IPS-NIHi7 (cell line): ENCODE results near the gene ZNF697.
"Not testable (repeated sequence)": the region's sequence is repeated elsewhere in the genome, so short reads cannot be mapped to it uniquely, and the experiment has no call there.

Source experiments
- DNase-seq: peaks from one replicate; pipeline ENCODE4 v3.0.0; 2012; ENCODE audit warnings: mixed read lengths; ENCODE audit errors: extremely low spot score

ZNF697 gene

GRCh38 chr1:119631433-119632102 lies 16.5 kb downstream of the ZNF697 start:
- peak; percentile 57 for DNase-seq

DNA sequence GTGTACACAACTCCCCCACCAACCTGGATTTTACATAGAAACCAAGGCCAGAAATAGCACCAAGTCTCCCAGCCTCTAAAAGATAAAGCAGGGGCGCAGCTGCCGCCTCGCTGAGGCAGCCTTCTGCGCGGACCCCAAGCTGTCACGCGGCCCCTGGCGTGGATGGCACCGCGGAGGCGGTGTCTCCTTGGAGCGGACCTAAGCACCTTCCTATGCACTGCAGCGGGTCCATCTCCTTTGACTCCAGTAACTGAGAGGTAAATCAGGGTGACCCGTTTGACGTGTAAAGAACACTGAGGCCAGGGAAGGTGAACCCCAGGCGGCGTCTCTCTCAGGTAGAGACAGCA lies 17.0 kb downstream of the ZNF697 start:
- DNase-seq = no peak

DNA sequence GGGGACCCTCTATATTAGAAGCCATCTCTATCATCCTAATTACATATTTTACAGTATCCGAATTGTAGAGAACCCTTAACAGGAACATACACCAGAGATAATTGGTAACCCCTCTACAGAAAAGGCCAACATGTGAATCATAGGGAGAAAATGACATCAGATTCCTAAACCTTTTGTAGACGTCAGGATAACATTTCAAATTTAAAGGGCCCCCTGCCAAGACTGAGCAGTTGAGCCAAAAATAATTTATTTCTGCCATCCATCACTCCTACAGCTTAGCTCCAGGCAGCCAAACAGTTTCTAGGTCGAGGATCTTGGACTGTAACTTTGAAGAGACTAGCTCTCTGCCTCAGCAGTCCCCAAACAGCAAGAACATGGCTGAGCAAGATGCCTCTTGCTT lies 21.2 kb downstream of the ZNF697 start:
- DNase-seq = no peak

DNA sequence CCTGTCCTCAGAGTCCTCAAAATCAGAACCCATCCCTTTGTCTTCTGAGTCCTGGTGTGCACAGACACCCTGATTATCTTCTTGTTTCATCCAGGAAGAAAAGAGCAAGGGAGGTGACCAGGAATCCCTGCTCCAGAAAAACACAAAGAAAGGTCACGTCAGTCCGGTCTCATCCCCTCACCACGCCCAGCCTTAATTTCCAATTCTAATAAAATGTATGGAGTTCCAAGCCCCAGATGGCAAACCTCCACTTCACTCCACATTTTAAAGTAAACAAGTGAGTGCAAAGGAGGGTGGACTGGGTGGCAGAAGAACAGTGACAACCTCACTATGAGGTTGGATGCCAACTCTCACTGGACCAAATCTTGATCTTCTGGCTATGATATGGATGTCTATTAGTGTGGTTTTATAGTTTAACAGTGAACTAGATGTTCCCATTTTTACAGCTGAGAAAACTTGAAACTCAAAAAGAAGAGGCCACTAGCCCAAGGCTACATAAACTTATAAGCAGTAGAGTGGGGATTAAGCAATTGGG lies 22.0 kb downstream of the ZNF697 start:
- DNase-seq = no peak

DNA sequence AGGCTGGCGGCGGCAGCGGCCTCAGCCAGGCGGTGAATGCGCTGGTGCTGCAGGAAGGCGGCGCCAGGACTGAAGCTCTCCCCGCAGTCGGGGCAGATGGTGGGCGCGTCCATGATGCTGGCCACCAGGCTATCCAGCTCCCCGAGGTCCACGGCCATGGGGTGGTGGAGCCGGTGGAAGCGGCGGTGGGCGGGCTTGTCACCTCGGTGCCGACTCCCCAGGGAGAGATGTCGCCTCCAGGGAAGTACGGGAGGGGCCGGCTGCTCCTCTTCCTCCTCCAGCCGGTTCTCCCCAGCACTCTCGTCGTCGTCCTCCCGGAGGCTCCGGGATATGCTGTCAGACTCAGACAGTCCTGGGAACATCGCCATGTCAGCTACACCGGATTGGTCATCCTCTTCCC lies 24.4 kb downstream of the ZNF697 start:
- DNase-seq = no peak

DNA sequence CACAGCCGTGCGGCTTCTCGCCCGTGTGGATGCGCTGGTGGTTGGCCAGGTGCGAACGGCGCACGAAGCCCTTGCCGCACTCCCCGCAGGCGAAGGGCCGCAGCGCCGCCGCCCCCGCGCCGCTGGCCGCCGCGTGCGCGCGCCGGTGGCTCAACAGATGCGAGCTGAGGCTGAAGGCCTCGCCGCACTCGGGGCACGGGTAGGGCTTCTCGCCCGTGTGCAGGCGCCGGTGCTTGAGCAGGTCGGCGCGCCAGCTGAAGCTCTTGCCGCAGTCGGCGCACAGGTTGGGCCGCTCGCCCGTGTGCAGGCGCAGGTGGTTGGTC lies 24.9 kb downstream of the ZNF697 start:
- no peak for DNase-seq

- no peak for DNase-seq
These were observed 25.5 kb downstream of the ZNF697 start for GRCh38 chr1:119622311-119623192.

DNA sequence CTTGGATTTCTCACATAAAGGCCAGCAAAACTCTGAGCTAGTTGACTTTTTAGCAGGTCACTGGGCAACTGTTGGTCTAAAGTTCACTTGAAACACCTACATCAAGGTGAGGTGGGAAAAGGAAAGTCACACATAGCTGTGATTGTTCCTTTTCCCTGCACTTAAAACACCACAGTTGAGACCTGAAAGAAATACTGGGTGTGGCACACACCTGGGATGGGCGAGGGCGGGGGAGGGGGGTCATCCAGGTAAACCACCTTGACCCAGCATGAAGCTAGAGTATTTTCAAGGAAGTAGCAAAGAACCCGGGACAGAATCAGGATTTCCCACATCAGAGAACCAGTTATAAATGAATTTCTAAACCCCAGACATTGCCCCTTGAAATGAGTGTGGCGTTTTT lies 26.4 kb downstream of the ZNF697 start:
- DNase-seq = no peak

GRCh38 chr1:119617751-119618691 lies 30.0 kb downstream of the ZNF697 start:
- no peak for DNase-seq

- not testable (repeated sequence) for DNase-seq
These were observed 31.3 kb downstream of the ZNF697 start for GRCh38 chr1:119616748-119617147.

GRCh38 chr1:119615100-119615499 lies 33.0 kb downstream of the ZNF697 start:
- not testable (repeated sequence) for DNase-seq

GRCh38 chr1:119613769-119614720 lies 34.0 kb downstream of the ZNF697 start:
- DNase-seq = peak; percentile 76

DNA sequence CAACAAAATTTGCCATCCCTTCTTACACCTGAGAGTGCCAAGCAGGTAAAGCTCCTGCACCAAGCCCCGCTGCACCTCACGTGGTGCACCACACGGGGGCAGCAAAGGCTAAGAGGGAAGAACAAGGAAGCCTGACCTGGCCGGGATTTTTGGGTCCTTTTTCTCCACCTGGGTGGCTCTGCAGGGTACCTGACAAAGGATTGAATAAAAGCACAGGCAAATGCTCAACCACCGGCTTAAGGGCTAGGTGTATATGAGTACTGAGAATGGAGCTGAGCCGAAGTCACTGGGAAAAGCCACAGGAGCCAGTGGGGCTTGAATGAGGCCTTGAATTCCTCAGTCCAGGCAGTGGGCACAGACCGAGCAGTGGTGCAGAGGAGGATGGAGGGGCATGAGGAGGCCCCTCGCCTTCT lies 36.4 kb downstream of the ZNF697 start:
- peak; percentile 76 for DNase-seq

DNA sequence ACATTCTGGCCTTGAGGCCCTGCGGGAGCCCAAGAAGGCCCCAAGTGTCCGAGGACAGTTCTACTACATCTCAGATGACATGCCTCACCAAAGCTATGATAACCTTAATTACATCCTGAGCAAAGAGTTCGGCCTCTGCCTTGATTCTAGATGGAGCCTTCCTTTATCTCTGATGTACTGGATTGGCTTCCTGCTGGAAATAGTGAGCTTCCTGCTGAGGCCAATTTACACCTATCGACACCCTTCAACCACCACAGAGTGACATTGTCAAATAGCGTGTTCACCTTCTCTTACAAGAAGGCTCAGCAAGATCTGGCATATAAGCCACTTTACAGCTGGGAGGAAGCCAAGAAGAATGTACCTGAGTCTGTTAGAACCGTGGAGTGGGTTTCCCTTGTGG lies 39.2 kb downstream of the ZNF697 start:
- DNase-seq = not testable (repeated sequence)

DNA sequence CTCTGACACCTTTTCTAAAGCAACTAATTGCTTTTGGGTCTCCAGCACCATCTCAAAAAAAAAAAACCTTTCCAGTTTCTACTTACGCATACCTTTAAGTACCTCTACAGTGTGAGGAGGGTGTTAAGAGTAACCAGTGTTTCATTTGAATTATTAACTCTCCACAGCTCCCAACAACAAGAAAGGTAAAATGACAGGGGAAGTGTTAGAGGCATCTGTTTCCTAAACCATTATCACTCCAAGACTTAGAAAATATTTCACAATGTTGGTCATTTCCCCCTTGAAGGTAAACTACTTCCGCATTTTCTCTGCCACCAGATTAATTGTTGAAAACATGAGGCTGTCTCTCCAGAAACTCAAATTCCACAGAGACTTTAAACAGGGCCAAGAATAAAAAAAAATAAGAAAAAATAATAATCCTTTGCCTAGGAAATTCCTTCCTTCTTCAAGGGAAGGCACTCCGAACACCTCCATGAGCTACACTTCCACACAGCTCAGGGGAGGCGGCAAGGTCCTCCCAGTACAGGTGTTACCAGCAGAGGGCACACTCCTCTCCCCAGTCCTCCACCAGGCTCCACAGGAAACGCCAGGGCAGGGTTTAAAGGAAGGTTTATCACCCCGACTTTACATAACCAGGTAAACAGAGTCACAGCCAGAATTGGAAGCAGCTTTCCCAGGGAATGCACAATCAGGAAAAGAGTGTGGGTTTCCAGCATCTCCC lies 40.8 kb downstream of the ZNF697 start:
- not testable (repeated sequence) for DNase-seq

- DNase-seq = no peak
These were observed 41.7 kb downstream of the ZNF697 start for GRCh38 chr1:119606394-119606793.

DNA sequence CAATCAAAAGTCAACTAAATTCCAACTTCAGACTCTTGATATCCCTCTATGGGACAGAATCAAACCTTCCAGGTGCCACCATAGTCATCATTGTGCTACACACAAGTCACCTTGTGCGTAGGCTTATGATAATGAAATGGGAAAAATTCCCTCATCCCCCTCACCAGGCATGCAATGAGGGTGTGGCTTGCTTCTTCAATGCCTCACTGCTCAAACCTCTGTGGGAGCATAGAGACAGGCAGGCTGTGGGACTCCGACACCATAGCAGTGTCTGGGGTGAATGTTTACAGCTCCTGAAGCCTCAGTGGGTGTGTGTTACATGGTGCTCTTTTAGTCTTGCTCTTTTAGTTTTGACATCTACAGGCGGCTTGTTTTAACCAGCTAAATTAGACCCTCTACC lies 42.4 kb downstream of the ZNF697 start:
- DNase-seq = no peak

DNA sequence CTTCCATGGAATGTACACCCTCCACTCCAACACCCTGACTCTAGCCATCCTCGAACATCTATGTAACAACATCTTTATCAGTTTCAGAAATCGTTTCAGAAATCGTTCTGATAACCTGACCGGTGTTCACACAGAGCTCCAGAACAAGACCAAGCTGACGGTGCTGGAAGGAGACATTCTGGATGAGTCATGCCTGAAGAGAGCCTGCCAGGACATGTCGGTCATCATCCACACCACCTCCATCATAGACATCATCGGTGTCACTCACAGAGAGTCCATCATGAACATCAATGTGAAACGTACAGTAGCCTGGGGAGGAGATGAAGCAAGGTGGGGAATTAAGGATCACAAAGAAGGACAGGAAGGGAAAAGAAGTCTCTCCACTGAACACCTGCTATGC lies 43.0 kb downstream of the ZNF697 start:
- not testable (repeated sequence) for DNase-seq

DNA sequence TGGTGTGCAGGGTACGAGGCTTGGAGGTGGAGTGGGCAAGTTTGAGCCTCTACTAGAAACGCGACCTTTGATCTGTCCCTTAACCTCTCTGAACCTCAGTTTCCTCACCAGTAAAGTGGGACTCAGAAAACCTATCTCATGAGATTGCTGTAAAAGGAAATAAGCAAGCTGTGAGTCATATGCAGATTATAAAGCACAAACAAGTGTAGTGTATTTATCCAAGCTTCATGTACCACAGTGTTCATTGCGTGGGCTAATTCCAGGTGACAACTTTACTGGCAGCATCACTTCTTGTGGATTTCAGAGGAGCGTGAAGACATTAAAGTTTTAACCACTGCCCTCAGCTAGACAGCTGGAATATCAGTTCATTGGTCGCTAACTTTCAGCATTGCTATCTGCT lies 44.4 kb downstream of the ZNF697 start:
- no peak for DNase-seq

GRCh38 chr1:119603241-119603640 lies 44.8 kb downstream of the ZNF697 start:
- DNase-seq = not testable (repeated sequence)
